HG02943 (cell line): ENCODE measurements around the gene LRRC39.
"Not testable (repeated sequence)": the region's sequence is repeated elsewhere in the genome, so short reads cannot be mapped to it uniquely, and the experiment has no call there.

ENCODE experiments used
- ATAC-seq: cut with Tn5 transposase; IDR thresholded peaks from one replicate; pipeline ENCODE4 v1.9.1; 2021; ENCODE audit warnings: mild to moderate bottlenecking, low read depth, moderate library complexity; ENCODE audit not compliant: unreplicated experiment

The LRRC39 gene

GRCh38 chr1:100178091-100178490, at the start of gene LRRC39:
Gene LRRC39, minus strand, starts transcription at chr1:100178256. Its CDS starts 9,740 bp downstream, at chr1:100168516.
- no peak for ATAC-seq

- no peak for ATAC-seq
These were observed 44.4 kb upstream of the LRRC39 start for GRCh38 chr1:100222428-100222827.

- no peak for ATAC-seq
These were observed 41.8 kb upstream of the LRRC39 start for GRCh38 chr1:100219883-100220282.

- no peak for ATAC-seq
These were observed 41.4 kb upstream of the LRRC39 start for GRCh38 chr1:100219457-100219856.

- no peak for ATAC-seq
These were observed 39.8 kb upstream of the LRRC39 start for GRCh38 chr1:100217834-100218233.

- no peak for ATAC-seq
These were observed 37.0 kb upstream of the LRRC39 start for GRCh38 chr1:100215101-100215500.

GRCh38 chr1:100213141-100213540, 35.1 kb upstream of the LRRC39 start:
- ATAC-seq: no peak

GRCh38 chr1:100206301-100206700, 28.2 kb upstream of the LRRC39 start:
- ATAC-seq: no peak

- not testable (repeated sequence) for ATAC-seq
These were observed 27.5 kb upstream of the LRRC39 start for GRCh38 chr1:100205593-100205992.

GRCh38 chr1:100205103-100205502, 27.0 kb upstream of the LRRC39 start:
- ATAC-seq: not testable (repeated sequence)

- ATAC-seq: not testable (repeated sequence)
These were observed 24.6 kb upstream of the LRRC39 start for GRCh38 chr1:100202703-100203102.

GRCh38 chr1:100200060-100200459, 22.0 kb upstream of the LRRC39 start:
- ATAC-seq: not testable (repeated sequence)

GRCh38 chr1:100198596-100198995, 20.5 kb upstream of the LRRC39 start:
- ATAC-seq: no peak

- ATAC-seq: no peak
These were observed 10.6 kb upstream of the LRRC39 start for GRCh38 chr1:100188617-100189016.

- ATAC-seq: no peak
These were observed 9.9 kb upstream of the LRRC39 start for GRCh38 chr1:100187912-100188311.

- ATAC-seq: no peak
These were observed 6.5 kb upstream of the LRRC39 start for GRCh38 chr1:100184536-100184935.

- no peak for ATAC-seq
These were observed 5.3 kb upstream of the LRRC39 start for GRCh38 chr1:100183370-100183769.

- no peak for ATAC-seq
These were observed 588 bp downstream of the LRRC39 start for GRCh38 chr1:100177295-100178041.

GRCh38 chr1:100168051-100168450, 10.0 kb downstream of the LRRC39 start:
- no peak for ATAC-seq

- ATAC-seq: no peak
These were observed 13.4 kb downstream of the LRRC39 start for GRCh38 chr1:100164702-100165101.

GRCh38 chr1:100164216-100164615, 13.8 kb downstream of the LRRC39 start:
- ATAC-seq: no peak

- no peak for ATAC-seq
These were observed 15.2 kb downstream of the LRRC39 start for GRCh38 chr1:100162881-100163280.
